ENCODE data around the gene COMMD1. TPM values are rescaled to one million over a fixed set of nuclear protein-coding genes. Genes with fewer than 3 reads are reported as not detected.

The COMMD1 gene
- total and polyA plus RNA-seq, 2 donors (not counting 3 experiments of a cell fraction or from before 2014, with no cell fraction given): 39.5 to 57.1 TPM

DNA sequence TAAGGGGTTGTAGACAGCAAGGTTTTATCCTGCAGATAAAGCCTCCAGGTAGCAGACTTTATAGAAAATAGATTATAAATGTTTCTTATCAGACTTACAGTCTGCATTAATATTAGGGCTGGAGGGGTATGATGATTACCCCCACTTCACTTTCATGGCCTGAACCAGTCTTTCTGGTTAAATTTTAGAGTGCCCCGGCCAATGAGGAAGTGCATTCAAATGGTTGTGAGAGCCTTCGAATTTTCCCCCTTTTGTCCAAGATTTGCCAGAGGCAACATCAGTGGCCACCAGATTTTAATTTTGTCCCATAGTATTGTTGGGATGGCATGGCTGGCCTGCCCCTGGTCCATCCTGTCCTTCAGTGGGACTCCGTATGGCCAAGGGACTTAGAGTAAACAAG lies 31.6 kb downstream of the COMMD1 start:
- Histone ChIP-seq H3K27ac (ENCODE audit: insufficient read depth, low read depth, low read length) (no peak overlapping the region), H3K4me3 (replicated peaks in 1 of 3; ENCODE audit: insufficient read depth in 1 of 3, low read depth in 1 of 3, low read length in 3 of 3) (no peak overlapping the region), H4K20me1 (replicated peaks; ENCODE audit: control insufficient read depth, extremely low read depth, insufficient read depth, low read length) (no peaks in the 10 kb centered on the region), H3K9me3 (replicated peaks; ENCODE audit: control insufficient read depth, insufficient read depth, low read length) (no peaks in the 10 kb centered on the region), H2AFZ (ENCODE audit: low read depth, low read length) (no peak overlapping the region), H3K4me2 (ENCODE audit: insufficient read depth, low read length) (no peak overlapping the region), H3K79me2 (ENCODE audit: control insufficient read depth, insufficient read depth, low read length) (no peaks in the 10 kb centered on the region), H3K9ac (replicated peaks; ENCODE audit: extremely low read depth, insufficient read depth, low read length) (no peak overlapping the region), H3K4me1 (ENCODE audit: control insufficient read depth, extremely low read depth, insufficient read depth, low read length) (no peaks in the 10 kb centered on the region), H3K36me3 (ENCODE audit: control insufficient read depth in 2 of 2, extremely low read depth in 1 of 2, insufficient read depth in 2 of 2, low read length in 2 of 2) (no peaks in the 10 kb centered on the region), H3K9me1 (replicated peaks; ENCODE audit: control insufficient read depth, extremely low read depth, insufficient read depth, low read length) (no peaks in the 10 kb centered on the region), H3K27me3 (ENCODE audit: control insufficient read depth in 2 of 2, insufficient read depth in 2 of 2, low read length in 2 of 2) (no peaks in the 10 kb centered on the region)
- TF ChIP-seq, protein P1, sequence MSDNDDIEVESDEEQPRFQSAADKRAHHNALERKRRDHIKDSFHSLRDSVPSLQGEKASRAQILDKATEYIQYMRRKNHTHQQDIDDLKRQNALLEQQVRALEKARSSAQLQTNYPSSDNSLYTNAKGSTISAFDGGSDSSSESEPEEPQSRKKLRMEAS (IDR thresholded peaks at IDR 0.05; ENCODE audit: insufficient read depth, insufficient read length): no peak
- TF ChIP-seq GATA2 (IDR thresholded peaks at IDR 0.05; ENCODE audit: insufficient read depth, insufficient read length, low read depth, low read length) (no peak), POLR2A (IDR thresholded peaks at IDR 0.05; ENCODE audit: low read depth, low read length) (no peak), POLR2AphosphoS5 (IDR thresholded peaks at IDR 0.05; ENCODE audit: insufficient read depth, low read depth, low read length) (no peak), FOS (IDR thresholded peaks at IDR 0.05; ENCODE audit: borderline replicate concordance, insufficient read depth, low read length) (no peak), JUN (IDR thresholded peaks at IDR 0.05; ENCODE audit: borderline replicate concordance, insufficient read depth, insufficient read length, low read depth) (no peak)
- dilution Hi-C loops (cut with MboI; ENCODE audit: extremely low pct_ligation_motif_present, low sequenced_read_pairs) (no loop called here), intact Hi-C loops (cut with micrococcal nuclease) (no loop called here)
- BruUV-seq (replicated peaks): no TSS peak
- DNase-seq (ENCODE audit: low read depth, low spot score) (no peak), FAIRE-seq (peak; percentile 38)
- CTCF ChIA-PET: no interaction called here
- POLR2A ChIA-PET: no interaction called here

DNA sequence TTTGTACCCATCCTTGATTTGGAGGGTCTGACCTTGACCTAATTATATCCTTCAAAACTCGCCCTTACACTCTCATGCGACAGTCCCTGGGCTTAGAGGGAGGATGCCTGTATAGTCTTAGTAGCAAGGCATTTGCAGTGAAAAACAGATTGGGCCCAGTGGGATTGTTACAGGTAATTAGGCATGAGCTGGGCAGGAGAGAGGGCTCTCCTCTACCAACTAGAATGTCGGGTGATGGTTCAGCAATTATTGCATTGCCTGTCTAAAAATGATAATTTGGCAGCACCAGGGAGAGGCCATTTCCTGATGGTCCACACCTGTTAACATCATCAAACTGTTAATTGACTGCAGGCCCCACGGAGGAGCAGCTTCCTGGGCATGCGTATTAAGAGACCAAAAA lies 32.4 kb downstream of the COMMD1 start:
- no peak overlapping the region for H3K4me3 ChIP-seq (replicated peaks in 1 of 3; ENCODE audit: insufficient read depth in 1 of 3, low read depth in 1 of 3, low read length in 3 of 3)
- no TSS peak for BruUV-seq (replicated peaks)
- no peaks in the 10 kb centered on the region for H3K9me1 ChIP-seq (replicated peaks; ENCODE audit: control insufficient read depth, extremely low read depth, insufficient read depth, low read length)
- no peak overlapping the region for H3K27ac ChIP-seq (ENCODE audit: insufficient read depth, low read depth, low read length)
- ChIA-PET POLR2A (no interaction called here), CTCF (no interaction called here)
- H3K27me3 ChIP-seq (ENCODE audit: control insufficient read depth in 2 of 2, insufficient read depth in 2 of 2, low read length in 2 of 2): no peaks in the 10 kb centered on the region
- H3K4me2 ChIP-seq (ENCODE audit: insufficient read depth, low read length): no peak overlapping the region
- no peaks in the 10 kb centered on the region for H3K9me3 ChIP-seq (replicated peaks; ENCODE audit: control insufficient read depth, insufficient read depth, low read length)
- H3K4me1 ChIP-seq (ENCODE audit: control insufficient read depth, extremely low read depth, insufficient read depth, low read length): no peaks in the 10 kb centered on the region
- no peaks in the 10 kb centered on the region for H3K36me3 ChIP-seq (ENCODE audit: control insufficient read depth in 2 of 2, extremely low read depth in 1 of 2, insufficient read depth in 2 of 2, low read length in 2 of 2)
- DNase-seq (ENCODE audit: low read depth, low spot score) (no peak), FAIRE-seq (no peak)
- H2AFZ ChIP-seq (ENCODE audit: low read depth, low read length): no peak overlapping the region
- intact Hi-C loops (cut with micrococcal nuclease) (no loop called here), dilution Hi-C loops (cut with MboI; ENCODE audit: extremely low pct_ligation_motif_present, low sequenced_read_pairs) (no loop called here)
- H3K79me2 ChIP-seq (ENCODE audit: control insufficient read depth, insufficient read depth, low read length): no peaks in the 10 kb centered on the region
- H4K20me1 ChIP-seq (replicated peaks; ENCODE audit: control insufficient read depth, extremely low read depth, insufficient read depth, low read length): no peaks in the 10 kb centered on the region
- no peak overlapping the region for H3K9ac ChIP-seq (replicated peaks; ENCODE audit: extremely low read depth, insufficient read depth, low read length)
- TF ChIP-seq MYC (IDR thresholded peaks at IDR 0.05; ENCODE audit: low read depth, low read length): no peak
- TF ChIP-seq, protein P1 (IDR thresholded peaks at IDR 0.05; ENCODE audit: insufficient read depth, insufficient read length): no peak
- TF ChIP-seq, protein P2, sequence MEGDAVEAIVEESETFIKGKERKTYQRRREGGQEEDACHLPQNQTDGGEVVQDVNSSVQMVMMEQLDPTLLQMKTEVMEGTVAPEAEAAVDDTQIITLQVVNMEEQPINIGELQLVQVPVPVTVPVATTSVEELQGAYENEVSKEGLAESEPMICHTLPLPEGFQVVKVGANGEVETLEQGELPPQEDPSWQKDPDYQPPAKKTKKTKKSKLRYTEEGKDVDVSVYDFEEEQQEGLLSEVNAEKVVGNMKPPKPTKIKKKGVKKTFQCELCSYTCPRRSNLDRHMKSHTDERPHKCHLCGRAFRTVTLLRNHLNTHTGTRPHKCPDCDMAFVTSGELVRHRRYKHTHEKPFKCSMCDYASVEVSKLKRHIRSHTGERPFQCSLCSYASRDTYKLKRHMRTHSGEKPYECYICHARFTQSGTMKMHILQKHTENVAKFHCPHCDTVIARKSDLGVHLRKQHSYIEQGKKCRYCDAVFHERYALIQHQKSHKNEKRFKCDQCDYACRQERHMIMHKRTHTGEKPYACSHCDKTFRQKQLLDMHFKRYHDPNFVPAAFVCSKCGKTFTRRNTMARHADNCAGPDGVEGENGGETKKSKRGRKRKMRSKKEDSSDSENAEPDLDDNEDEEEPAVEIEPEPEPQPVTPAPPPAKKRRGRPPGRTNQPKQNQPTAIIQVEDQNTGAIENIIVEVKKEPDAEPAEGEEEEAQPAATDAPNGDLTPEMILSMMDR (IDR thresholded peaks at IDR 0.05; ENCODE audit: extremely low read depth in 1 of 2, insufficient read depth in 1 of 2, low read depth in 1 of 2, low read length in 2 of 2): no peak
- TF ChIP-seq GATA2 (IDR thresholded peaks at IDR 0.05; ENCODE audit: insufficient read depth, insufficient read length, low read depth, low read length): no peak
- no peak for TF ChIP-seq POLR2AphosphoS5 (IDR thresholded peaks at IDR 0.05; ENCODE audit: insufficient read depth, low read depth, low read length)
- no peak for TF ChIP-seq FOS (IDR thresholded peaks at IDR 0.05; ENCODE audit: borderline replicate concordance, insufficient read depth, low read length)
- TF ChIP-seq POLR2A (IDR thresholded peaks at IDR 0.05; ENCODE audit: low read depth, low read length): no peak
- TF ChIP-seq EZH2 (IDR thresholded peaks at IDR 0.05; ENCODE audit: borderline replicate concordance, low read depth, low read length, severe bottlenecking): no peak
